GM21515 (cell line): ENCODE results near the gene SPECC1.
"Not testable (repeated sequence)": the region's sequence is repeated elsewhere in the genome, so short reads cannot be mapped to it uniquely, and the experiment has no call there.

Experiments used
- ATAC-seq: cut with Tn5 transposase; IDR thresholded peaks from one replicate; pipeline ENCODE4 v1.9.1; 2021; ENCODE audit not compliant: unreplicated experiment

SPECC1 gene

GRCh38 chr17:20067711-20068110 is 58.6 kb downstream of the SPECC1 start:
- no peak for ATAC-seq

GRCh38 chr17:20068445-20068844 is 59.3 kb downstream of the SPECC1 start:
- no peak for ATAC-seq

- no peak for ATAC-seq
Measured at GRCh38 chr17:20071824-20072691, 62.9 kb downstream of the SPECC1 start.

- no peak for ATAC-seq
Measured at GRCh38 chr17:20072692-20072992, 63.5 kb downstream of the SPECC1 start.

- ATAC-seq, result no peak
Measured at GRCh38 chr17:20073055-20073979, 64.2 kb downstream of the SPECC1 start.

GRCh38 chr17:20074001-20074400 is 64.8 kb downstream of the SPECC1 start:
- no peak for ATAC-seq

- no peak for ATAC-seq
Measured at GRCh38 chr17:20074489-20074888, 65.3 kb downstream of the SPECC1 start.

- ATAC-seq, result not testable (repeated sequence)
Measured at GRCh38 chr17:20076137-20076536, 67.0 kb downstream of the SPECC1 start.

GRCh38 chr17:20077978-20078685 is 69.0 kb downstream of the SPECC1 start:
- ATAC-seq, result no peak

GRCh38 chr17:20080513-20080912 is 71.4 kb downstream of the SPECC1 start:
- ATAC-seq, result no peak

- ATAC-seq, result no peak
Measured at GRCh38 chr17:20083156-20083859, 74.1 kb downstream of the SPECC1 start.

GRCh38 chr17:20084621-20085282 is 75.6 kb downstream of the SPECC1 start:
- no peak for ATAC-seq

- ATAC-seq, result no peak
Measured at GRCh38 chr17:20085283-20085845, 76.2 kb downstream of the SPECC1 start.

- no peak for ATAC-seq
Measured at GRCh38 chr17:20086416-20087076, 77.4 kb downstream of the SPECC1 start.

- no peak for ATAC-seq
Measured at GRCh38 chr17:20087538-20088250, 78.5 kb downstream of the SPECC1 start.

- no peak for ATAC-seq
Measured at GRCh38 chr17:20089756-20090547, 80.8 kb downstream of the SPECC1 start.

GRCh38 chr17:20091174-20092029 is 82.2 kb downstream of the SPECC1 start:
- no peak for ATAC-seq
